ENCODE measurements around the gene CMTM1.

DNA sequence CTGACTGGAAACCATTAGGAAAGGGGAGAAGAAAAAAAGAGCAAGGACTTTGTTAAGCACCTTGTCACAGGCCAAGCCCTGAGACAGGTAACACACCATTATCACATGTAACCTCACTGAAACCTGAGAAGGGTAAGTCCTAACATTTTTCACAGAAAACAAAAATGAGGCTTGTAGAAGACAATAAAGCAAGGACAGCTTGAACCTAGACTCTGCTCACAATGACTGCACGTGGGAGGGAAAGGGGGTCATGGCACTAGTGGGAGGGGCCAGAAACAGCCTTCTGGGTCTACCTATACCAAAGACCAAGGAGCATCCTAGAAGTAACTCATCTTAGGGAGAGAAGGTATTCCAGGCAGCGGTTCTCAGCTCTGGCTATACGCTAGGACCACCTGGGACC lies 23.8 kb upstream of the CMTM1 start:
- TF ChIP-seq, protein P1, sequence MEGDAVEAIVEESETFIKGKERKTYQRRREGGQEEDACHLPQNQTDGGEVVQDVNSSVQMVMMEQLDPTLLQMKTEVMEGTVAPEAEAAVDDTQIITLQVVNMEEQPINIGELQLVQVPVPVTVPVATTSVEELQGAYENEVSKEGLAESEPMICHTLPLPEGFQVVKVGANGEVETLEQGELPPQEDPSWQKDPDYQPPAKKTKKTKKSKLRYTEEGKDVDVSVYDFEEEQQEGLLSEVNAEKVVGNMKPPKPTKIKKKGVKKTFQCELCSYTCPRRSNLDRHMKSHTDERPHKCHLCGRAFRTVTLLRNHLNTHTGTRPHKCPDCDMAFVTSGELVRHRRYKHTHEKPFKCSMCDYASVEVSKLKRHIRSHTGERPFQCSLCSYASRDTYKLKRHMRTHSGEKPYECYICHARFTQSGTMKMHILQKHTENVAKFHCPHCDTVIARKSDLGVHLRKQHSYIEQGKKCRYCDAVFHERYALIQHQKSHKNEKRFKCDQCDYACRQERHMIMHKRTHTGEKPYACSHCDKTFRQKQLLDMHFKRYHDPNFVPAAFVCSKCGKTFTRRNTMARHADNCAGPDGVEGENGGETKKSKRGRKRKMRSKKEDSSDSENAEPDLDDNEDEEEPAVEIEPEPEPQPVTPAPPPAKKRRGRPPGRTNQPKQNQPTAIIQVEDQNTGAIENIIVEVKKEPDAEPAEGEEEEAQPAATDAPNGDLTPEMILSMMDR (IDR thresholded peaks at IDR 0.05) = no peak
- TF ChIP-seq SIN3A (IDR thresholded peaks at IDR 0.05; ENCODE audit: borderline replicate concordance, insufficient read depth, low read depth, low read length) (no peak), POLR2AphosphoS5 (IDR thresholded peaks at IDR 0.05; ENCODE audit: low read depth, low read length) (no peak)
- TF ChIP-seq, protein P2, sequence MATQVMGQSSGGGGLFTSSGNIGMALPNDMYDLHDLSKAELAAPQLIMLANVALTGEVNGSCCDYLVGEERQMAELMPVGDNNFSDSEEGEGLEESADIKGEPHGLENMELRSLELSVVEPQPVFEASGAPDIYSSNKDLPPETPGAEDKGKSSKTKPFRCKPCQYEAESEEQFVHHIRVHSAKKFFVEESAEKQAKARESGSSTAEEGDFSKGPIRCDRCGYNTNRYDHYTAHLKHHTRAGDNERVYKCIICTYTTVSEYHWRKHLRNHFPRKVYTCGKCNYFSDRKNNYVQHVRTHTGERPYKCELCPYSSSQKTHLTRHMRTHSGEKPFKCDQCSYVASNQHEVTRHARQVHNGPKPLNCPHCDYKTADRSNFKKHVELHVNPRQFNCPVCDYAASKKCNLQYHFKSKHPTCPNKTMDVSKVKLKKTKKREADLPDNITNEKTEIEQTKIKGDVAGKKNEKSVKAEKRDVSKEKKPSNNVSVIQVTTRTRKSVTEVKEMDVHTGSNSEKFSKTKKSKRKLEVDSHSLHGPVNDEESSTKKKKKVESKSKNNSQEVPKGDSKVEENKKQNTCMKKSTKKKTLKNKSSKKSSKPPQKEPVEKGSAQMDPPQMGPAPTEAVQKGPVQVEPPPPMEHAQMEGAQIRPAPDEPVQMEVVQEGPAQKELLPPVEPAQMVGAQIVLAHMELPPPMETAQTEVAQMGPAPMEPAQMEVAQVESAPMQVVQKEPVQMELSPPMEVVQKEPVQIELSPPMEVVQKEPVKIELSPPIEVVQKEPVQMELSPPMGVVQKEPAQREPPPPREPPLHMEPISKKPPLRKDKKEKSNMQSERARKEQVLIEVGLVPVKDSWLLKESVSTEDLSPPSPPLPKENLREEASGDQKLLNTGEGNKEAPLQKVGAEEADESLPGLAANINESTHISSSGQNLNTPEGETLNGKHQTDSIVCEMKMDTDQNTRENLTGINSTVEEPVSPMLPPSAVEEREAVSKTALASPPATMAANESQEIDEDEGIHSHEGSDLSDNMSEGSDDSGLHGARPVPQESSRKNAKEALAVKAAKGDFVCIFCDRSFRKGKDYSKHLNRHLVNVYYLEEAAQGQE (IDR thresholded peaks at IDR 0.05; ENCODE audit: insufficient read depth in 1 of 2, low read depth in 2 of 2, low read length in 1 of 2) = no peak

All from Panc1 (cell line).